AG04449 (cell line): ENCODE measurements around the gene AGRP.
"Not testable (repeated sequence)": the region's sequence is repeated elsewhere in the genome, so short reads cannot be mapped to it uniquely, and the experiment has no call there.

ENCODE experiments used
- CTCF ChIA-PET: fragments of 350-600 bp; formaldehyde crosslinking; extraction: SDS; loops from one replicate; lab custom pipeline; 2021; ENCODE audit warnings: antibody characterized with exemption; lab: Yijun Ruan, JAX
- POLR2A ChIA-PET: fragments of 400-600, 350-600 bp; formaldehyde crosslinking; extraction: SDS; loops from one replicate; lab custom pipeline; 2020; ENCODE audit warnings: antibody characterized with exemption, inconsistent platforms; lab: Yijun Ruan, JAX
- DNase-seq: peaks from one replicate; pipeline ENCODE4 v3.0.0-alpha.2; 2010; ENCODE audit warnings: low read depth, low spot score
- H3K4me3 ChIP-seq: 2 replicates; pipeline ENCODE4 v1.5.1; 2011; ENCODE audit warnings: low read depth, mild to moderate bottlenecking, control low read depth, low read length
- CTCF ChIP-seq: IDR thresholded peaks from one replicate; pipeline ENCODE4 v1.5.1; 2011; ENCODE audit warnings: mild to moderate bottlenecking, moderate library complexity, low read length, control low read depth, inconsistent platforms; ENCODE audit not compliant: insufficient read depth; ENCODE audit errors: missing control alignments

Gene AGRP

GRCh38 chr16:67489401-67490083 lies 6.2 kb upstream of the AGRP start:
- no peak overlapping the region for H3K4me3 ChIP-seq
- POLR2A ChIA-PET: no interaction called here
- DNase-seq: no peak
- TF ChIP-seq CTCF: no peak
- CTCF ChIA-PET: interaction anchor here (0.9 to 26.6 kb wide), 6 partner anchors 7 to 178 kb away, joined by 3 to 661 read pairs (median 4); partner anchors contain the start of genes AGRP, ATP6V0D1 and CTCF

GRCh38 chr16:67487561-67487960 lies 4.2 kb upstream of the AGRP start:
- H3K4me3 ChIP-seq, POLR2A ChIA-PET, DNase-seq: not testable (repeated sequence)
- CTCF ChIA-PET: interaction anchor here (0.6 to 26.6 kb wide), 5 partner anchors 9 to 75 kb away, joined by 3 to 661 read pairs (median 5); partner anchors contain the start of gene CTCF

- no peak overlapping the region for H3K4me3 ChIP-seq
- POLR2A ChIA-PET: no interaction called here
- CTCF ChIA-PET: interaction anchor here (0.6 to 26.6 kb wide), 5 partner anchors 8 to 75 kb away, joined by 3 to 661 read pairs (median 5); partner anchors contain the start of gene CTCF
- no peak for TF ChIP-seq CTCF
- no peak for DNase-seq
These were observed 3.5 kb upstream of the AGRP start for GRCh38 chr16:67486805-67487204.

GRCh38 chr16:67483731-67484525 lies 581 bp upstream of the AGRP start:
- TF ChIP-seq CTCF: no peak
- ChIA-PET POLR2A (no interaction called here), CTCF (interaction anchor here (1.0 to 26.6 kb wide), 6 partner anchors 11 to 445 kb away, joined by 3 to 661 read pairs (median 6); no protein-coding TSS in a partner anchor)
- no peak for DNase-seq
- no peak overlapping the region for H3K4me3 ChIP-seq

- no peak for TF ChIP-seq CTCF
- H3K4me3 ChIP-seq: peak overlapping the region; percentile 74
- POLR2A ChIA-PET: no interaction called here
- no peak for DNase-seq
- CTCF ChIA-PET: interaction anchor here (1.0 to 26.6 kb wide), 12 partner anchors 12 to 225 kb away, joined by 3 to 661 read pairs (median 7); partner anchors contain the start of genes CARMIL2 and RIPOR1
These were observed 968 bp downstream of the AGRP start for GRCh38 chr16:67482233-67482924.

GRCh38 chr16:67481561-67482232 lies 1.6 kb downstream of the AGRP start:
- TF ChIP-seq CTCF: no peak
- no peak for DNase-seq
- peak overlapping the region; percentile 74 for H3K4me3 ChIP-seq
- CTCF ChIA-PET: interaction anchor here (0.5 to 26.6 kb wide), 31 partner anchors 10 to 559 kb away, joined by 3 to 661 read pairs (median 4); partner anchors contain the start of genes C16orf86, CARMIL2, ENKD1 and RIPOR1
- POLR2A ChIA-PET: interaction anchor here (0.8 to 1.3 kb wide), 5 partner anchors 16 to 178 kb away, joined by 3 to 7 read pairs (median 4); partner anchors contain the start of gene ACD
